ENCODE results near the gene MECP2.

The MECP2 gene

DNA sequence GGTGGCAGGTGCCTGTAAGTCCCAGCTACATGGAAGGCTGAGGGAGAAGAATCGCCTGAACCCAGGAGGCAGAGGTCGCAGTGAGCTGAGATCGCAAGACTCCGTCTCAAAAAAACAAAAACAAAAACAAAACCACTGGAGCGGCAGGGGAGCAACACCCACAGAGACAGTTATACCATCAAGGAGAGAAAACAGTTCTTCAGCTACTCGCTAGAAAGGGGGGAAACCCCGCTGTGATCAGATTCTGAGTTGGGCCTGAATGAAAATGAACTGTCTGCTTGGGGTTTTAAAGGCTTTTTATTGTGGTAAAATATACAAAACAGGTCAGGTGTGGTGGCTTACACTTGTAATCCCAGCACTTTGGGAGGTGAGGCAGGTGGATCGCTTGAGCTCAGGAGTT, 61.0 kb downstream of the MECP2 start:
- DNase-seq (ENCODE audit: low read depth) = no peak
- TF ChIP-seq CTCF (conservative IDR thresholded peaks at IDR 0.05; ENCODE audit: low read depth, low read length) = no peak

GRCh38 chrX:154033848-154034247, 63.7 kb downstream of the MECP2 start:
- DNase-seq (ENCODE audit: low read depth) = no peak
- no peak overlapping the region for H3K4me3 ChIP-seq (ENCODE audit: low read length)
- TF ChIP-seq CTCF (conservative IDR thresholded peaks at IDR 0.05; ENCODE audit: low read depth, low read length) = no peak

More for the DNA sequence above, 61.0 kb downstream of the MECP2 start:
- H3K4me3 ChIP-seq (ENCODE audit: low read length) = no peak overlapping the region

DNA sequence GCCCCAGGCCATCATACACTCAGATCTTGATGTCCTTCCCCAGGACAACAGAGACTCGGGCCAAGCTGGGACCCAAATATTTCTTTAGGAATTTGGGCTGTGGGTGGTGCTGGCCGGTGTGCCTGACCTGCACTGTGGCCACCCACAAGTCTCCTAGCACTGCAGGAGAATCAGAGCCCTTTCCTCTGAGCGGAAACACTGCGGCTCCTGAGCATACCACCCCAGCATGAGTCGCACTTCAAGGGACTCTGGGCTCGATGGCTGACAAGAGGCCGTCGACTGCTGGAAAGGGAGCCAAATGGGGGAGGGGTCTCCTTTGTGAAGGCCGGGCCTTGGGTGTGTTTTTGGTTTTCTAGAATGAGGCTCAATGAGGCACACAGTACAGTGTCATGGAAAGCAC, 64.9 kb downstream of the MECP2 start:
- H3K4me3 ChIP-seq (ENCODE audit: low read length) = no peak overlapping the region
- DNase-seq (ENCODE audit: low read depth) = no peak
- TF ChIP-seq CTCF (conservative IDR thresholded peaks at IDR 0.05; ENCODE audit: low read depth, low read length) = no peak

DNA sequence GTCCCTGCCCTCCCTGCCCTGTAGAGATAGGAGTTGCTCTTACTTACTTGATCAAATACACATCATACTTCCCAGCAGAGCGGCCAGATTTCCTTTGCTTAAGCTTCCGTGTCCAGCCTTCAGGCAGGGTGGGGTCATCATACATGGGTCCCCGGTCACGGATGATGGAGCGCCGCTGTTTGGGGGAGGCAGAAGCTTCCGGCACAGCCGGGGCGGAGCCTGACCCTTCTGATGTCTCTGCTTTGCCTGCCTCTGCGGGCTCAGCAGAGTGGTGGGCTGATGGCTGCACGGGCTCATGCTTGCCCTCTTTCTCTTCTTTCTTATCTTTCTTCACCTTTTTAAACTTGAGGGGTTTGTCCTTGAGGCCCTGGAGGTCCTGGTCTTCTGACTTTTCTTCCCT, 65.4 kb downstream of the MECP2 start:
- DNase-seq (ENCODE audit: low read depth) = no peak
- no peak overlapping the region for H3K4me3 ChIP-seq (ENCODE audit: low read length)
- no peak for TF ChIP-seq CTCF (conservative IDR thresholded peaks at IDR 0.05; ENCODE audit: low read depth, low read length)

DNA sequence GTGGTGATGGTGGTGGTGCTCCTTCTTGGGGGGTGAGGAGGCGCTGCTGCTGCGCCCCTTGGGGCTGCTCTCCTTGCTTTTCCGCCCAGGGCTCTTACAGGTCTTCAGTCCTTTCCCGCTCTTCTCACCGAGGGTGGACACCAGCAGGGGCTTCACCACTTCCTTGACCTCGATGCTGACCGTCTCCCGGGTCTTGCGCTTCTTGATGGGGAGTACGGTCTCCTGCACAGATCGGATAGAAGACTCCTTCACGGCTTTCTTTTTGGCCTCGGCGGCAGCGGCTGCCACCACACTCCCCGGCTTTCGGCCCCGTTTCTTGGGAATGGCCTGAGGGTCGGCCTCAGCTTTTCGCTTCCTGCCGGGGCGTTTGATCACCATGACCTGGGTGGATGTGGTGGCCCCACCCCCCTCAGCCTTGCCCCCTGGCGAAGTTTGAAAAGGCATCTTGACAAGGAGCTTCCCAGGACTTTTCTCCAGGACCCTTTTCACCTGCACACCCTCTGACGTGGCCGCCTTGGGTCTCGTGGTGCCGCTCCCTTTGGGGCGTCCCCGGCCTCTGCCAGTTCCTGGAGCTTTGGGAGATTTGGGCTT, 66.7 kb downstream of the MECP2 start:
- DNase-seq (ENCODE audit: low read depth) = no peak
- no peak for TF ChIP-seq CTCF (conservative IDR thresholded peaks at IDR 0.05; ENCODE audit: low read depth, low read length)
- H3K4me3 ChIP-seq (ENCODE audit: low read length) = no peak overlapping the region

DNA sequence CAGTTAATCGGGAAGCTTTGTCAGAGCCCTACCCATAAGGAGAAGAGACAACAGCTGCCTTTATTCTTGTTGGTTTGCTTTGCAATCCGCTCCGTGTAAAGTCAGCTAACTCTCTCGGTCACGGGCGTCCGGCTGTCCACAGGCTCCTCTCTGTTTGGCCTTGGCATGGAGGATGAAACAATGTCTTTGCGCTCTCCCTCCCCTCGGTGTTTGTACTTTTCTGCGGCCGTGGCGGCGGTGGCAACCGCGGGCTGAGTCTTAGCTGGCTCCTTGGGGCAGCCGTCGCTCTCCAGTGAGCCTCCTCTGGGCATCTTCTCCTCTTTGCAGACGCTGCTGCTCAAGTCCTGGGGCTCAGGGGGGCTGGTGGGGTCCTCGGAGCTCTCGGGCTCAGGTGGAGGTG, 67.3 kb downstream of the MECP2 start:
- TF ChIP-seq CTCF (conservative IDR thresholded peaks at IDR 0.05; ENCODE audit: low read depth, low read length) = no peak
- no peak overlapping the region for H3K4me3 ChIP-seq (ENCODE audit: low read length)
- DNase-seq (ENCODE audit: low read depth) = no peak

- H3K4me3 ChIP-seq (ENCODE audit: low read length) = no peak overlapping the region
- DNase-seq (ENCODE audit: low read depth) = no peak
- TF ChIP-seq CTCF (conservative IDR thresholded peaks at IDR 0.05; ENCODE audit: low read depth, low read length) = peak; percentile 3
Measured at GRCh38 chrX:154029439-154029838, 68.1 kb downstream of the MECP2 start.
